Smooth muscle cell (in vitro differentiated cells): Measurements from ENCODE around the gene JARID2. TPM values are rescaled to one million over a fixed set of nuclear protein-coding genes. Genes with fewer than 3 reads are reported as not detected.

ENCODE experiments used
- DNase-seq: peaks from one replicate; lab custom pipeline; 2025; ENCODE audit not compliant: unreplicated experiment; lab: John Stamatoyannopoulos, UW
- H2AFZ ChIP-seq: fragments of 200-600 bp; sonication (generic); 2 replicates; pipeline ENCODE4 v1.6.0; 2016; ENCODE audit warnings: antibody characterized with exemption, low read depth, mild to moderate bottlenecking
- H3F3A ChIP-seq: fragments of 200-600 bp; sonication (generic); 2 replicates; pipeline ENCODE4 v1.6.0; 2017; ENCODE audit warnings: antibody characterized with exemption, low read depth
- H3K27ac ChIP-seq: fragments of 200-600 bp; sonication (generic); 2 replicates; pipeline ENCODE4 v1.5.1; 2016; ENCODE audit warnings: low read depth, mild to moderate bottlenecking
- H3K27me3 ChIP-seq: fragments of 200-600 bp; sonication (generic); 2 replicates; pipeline ENCODE4 v1.6.1; 2016; ENCODE audit warnings: low read depth, mild to moderate bottlenecking
- H3K36me3 ChIP-seq: fragments of 200-600 bp; sonication (generic); 2 replicates; pipeline ENCODE4 v1.5.1; 2016; ENCODE audit warnings: low read depth
- H3K4me1 ChIP-seq: fragments of 200-600 bp; sonication (generic); 2 replicates; pipeline ENCODE4 v1.5.1; 2016; ENCODE audit warnings: low read depth
- H3K4me2 ChIP-seq: fragments of 200-600 bp; sonication (generic); 2 replicates; pipeline ENCODE4 v1.6.0; 2016; ENCODE audit warnings: mild to moderate bottlenecking
- H3K4me3 ChIP-seq: fragments of 200-600 bp; sonication (generic); 2 replicates; pipeline ENCODE4 v1.5.1; 2016; ENCODE audit warnings: mild to moderate bottlenecking
- H3K79me2 ChIP-seq: fragments of 200-600 bp; sonication (generic); 2 replicates; pipeline ENCODE4 v1.6.0; 2016; ENCODE audit warnings: low read depth, mild to moderate bottlenecking
- H3K9ac ChIP-seq: fragments of 200-600 bp; sonication (generic); 2 replicates; pipeline ENCODE4 v1.6.0; 2016; ENCODE audit warnings: low read depth
- H3K9me3 ChIP-seq: fragments of 200-600 bp; sonication (generic); replicated peaks from 2 replicates; pipeline ENCODE4 v1.5.1; 2016; ENCODE audit warnings: low read depth
- H4K20me1 ChIP-seq: fragments of 200-600 bp; sonication (generic); 2 replicates; pipeline ENCODE4 v1.6.0; 2016; ENCODE audit warnings: low read depth
- WGBS: methylation state at CpG from one replicate; pipeline ENCODE4 v1.1.7; 2016; ENCODE audit warnings: low lambda C conversion rate; 5-methylcytosine and 5-hydroxymethylcytosine counted together
- polyA plus RNA-seq: library from polyadenylated mRNA; unstranded; fragments of >200 nt; fragmentation: Nextera tagmentation; extraction: Ambion mirVana; gene quantifications from 2 replicates; pipeline ENCODE4 v1.2.1, GENCODE V29; 2016
- total RNA-seq: library from RNA; depleted of rRNA; stranded (reverse); fragments of >200 nt; gene quantifications from 2 replicates; pipeline ENCODE4 v1.2.3, GENCODE V29; 2014
- TF ChIP-seq, protein P1 (sequence below): fragments of 200-600 bp; sonication (generic); IDR thresholded peaks from 2 replicates; pipeline ENCODE4 v1.5.1; 2017; ENCODE audit warnings: borderline replicate concordance, mild to moderate bottlenecking, antibody characterized with exemption; ENCODE audit not compliant: insufficient read depth, poor library complexity, severe bottlenecking

Gene JARID2
- total and polyA plus RNA-seq, 2 experiments from 2014 or later, result 5.2 to 10.2 TPM

DNA sequence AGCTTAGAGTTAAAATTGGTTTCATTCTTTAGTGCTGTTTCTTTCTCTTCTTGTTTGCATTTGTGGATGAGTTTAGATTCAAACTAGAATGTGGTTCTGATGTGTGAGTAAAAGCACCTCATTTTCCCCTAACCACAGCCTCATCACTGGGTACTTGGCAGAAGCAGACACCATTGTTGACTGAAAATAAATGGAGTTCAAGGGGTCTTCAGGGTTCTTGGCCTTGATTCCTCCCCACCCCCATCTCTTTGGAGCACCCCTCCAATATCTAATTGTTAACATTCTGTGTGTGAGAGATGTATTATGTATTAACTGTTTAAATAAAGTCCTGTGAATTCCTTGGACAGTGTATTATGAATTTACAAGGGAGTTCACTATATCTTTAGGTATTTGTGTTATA lies 59.6 kb downstream of the JARID2 start:
- Histone ChIP-seq H3K27me3 (no peaks in the 10 kb centered on the region), H3K27ac (no peak overlapping the region), H3K9ac (no peak overlapping the region), H3K79me2 (peaks cover 48% of the 10 kb centered on the region), H3K4me1 (peaks cover 45% of the 10 kb centered on the region), H3K36me3 (no peaks in the 10 kb centered on the region), H3F3A (peaks cover 12% of the 10 kb centered on the region), H3K4me2 (no peak overlapping the region), H3K4me3 (no peak overlapping the region), H2AFZ (no peak overlapping the region), H4K20me1 (peaks cover 100% of the 10 kb centered on the region), H3K9me3 (no peaks in the 10 kb centered on the region)
- no peak for DNase-seq
- TF ChIP-seq, protein P1, sequence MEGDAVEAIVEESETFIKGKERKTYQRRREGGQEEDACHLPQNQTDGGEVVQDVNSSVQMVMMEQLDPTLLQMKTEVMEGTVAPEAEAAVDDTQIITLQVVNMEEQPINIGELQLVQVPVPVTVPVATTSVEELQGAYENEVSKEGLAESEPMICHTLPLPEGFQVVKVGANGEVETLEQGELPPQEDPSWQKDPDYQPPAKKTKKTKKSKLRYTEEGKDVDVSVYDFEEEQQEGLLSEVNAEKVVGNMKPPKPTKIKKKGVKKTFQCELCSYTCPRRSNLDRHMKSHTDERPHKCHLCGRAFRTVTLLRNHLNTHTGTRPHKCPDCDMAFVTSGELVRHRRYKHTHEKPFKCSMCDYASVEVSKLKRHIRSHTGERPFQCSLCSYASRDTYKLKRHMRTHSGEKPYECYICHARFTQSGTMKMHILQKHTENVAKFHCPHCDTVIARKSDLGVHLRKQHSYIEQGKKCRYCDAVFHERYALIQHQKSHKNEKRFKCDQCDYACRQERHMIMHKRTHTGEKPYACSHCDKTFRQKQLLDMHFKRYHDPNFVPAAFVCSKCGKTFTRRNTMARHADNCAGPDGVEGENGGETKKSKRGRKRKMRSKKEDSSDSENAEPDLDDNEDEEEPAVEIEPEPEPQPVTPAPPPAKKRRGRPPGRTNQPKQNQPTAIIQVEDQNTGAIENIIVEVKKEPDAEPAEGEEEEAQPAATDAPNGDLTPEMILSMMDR, result no peak

DNA sequence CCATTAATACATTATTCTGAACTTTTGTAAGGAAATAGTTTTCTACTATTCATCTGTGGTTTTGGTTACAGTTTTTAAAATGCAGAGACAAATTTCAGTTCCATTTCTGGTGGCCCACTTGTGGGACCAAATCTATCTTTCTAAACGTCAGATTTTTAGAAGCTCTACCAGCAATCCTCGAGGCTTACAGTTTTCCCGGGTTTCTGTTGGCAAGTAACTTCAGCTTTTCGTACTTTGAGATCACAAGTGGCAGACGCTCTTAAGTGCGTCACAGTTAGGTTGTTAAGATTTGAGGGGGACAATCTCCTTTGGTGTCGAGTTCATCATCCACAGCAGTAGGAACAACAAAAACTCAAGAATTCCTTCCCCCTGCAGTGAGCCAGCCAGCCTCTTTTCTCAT lies 60.0 kb downstream of the JARID2 start:
- Histone ChIP-seq H4K20me1 (peaks cover 100% of the 10 kb centered on the region), H3K4me1 (peaks cover 45% of the 10 kb centered on the region), H3K9me3 (no peaks in the 10 kb centered on the region), H3K27me3 (no peaks in the 10 kb centered on the region), H3K4me3 (no peak overlapping the region), H3K4me2 (no peak overlapping the region), H3K79me2 (peaks cover 52% of the 10 kb centered on the region), H3K27ac (no peak overlapping the region), H3K9ac (no peak overlapping the region), H3F3A (peaks cover 12% of the 10 kb centered on the region), H2AFZ (no peak overlapping the region), H3K36me3 (no peaks in the 10 kb centered on the region)
- DNase-seq, result no peak
- 47% methylated on average over 7 of the region's 7 CpGs for WGBS
- TF ChIP-seq, protein P1, result no peak

DNA sequence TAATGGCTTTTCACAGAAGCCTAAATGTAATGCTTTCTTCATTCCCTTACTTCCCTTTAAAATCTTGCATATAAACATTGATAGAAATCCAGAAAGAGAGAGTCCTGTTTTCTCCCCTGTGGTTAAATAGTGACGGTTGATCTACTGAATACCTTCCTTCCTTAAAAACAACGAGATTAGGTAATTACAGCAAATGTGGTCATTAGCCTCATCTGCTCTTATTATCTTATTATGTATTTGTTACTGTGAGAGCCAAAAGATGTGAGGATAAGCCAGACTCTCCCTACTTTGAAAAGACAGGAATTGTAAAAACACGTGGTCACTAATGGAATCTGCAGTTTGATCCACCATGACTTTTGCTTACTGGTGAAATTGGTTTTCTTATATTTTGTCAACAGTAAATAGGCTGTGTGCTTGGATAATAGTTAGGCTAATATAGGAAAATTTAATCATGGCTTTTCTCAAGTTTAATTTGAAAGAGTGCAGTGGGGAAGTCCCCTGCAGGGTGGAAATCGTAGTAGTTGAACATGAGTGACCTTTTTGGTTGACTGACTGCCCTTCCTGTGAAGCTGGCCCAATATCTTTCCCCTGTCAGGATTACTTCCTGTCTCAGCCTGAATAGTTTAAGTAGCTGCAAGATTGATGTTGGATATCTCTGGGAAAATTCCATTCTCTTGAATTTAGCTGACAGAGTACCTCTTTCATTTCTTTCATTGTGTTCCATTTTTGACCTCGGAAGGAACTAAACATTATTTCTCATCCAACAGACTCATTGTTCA lies 62.8 kb downstream of the JARID2 start:
- Histone ChIP-seq H4K20me1 (peaks cover 100% of the 10 kb centered on the region), H2AFZ (no peak overlapping the region), H3K9me3 (no peaks in the 10 kb centered on the region), H3K36me3 (no peaks in the 10 kb centered on the region), H3K4me1 (peaks cover 44% of the 10 kb centered on the region), H3K9ac (no peak overlapping the region), H3K4me2 (peak overlapping the region; percentile 56), H3K27ac (peak overlapping the region; percentile 36), H3K27me3 (no peaks in the 10 kb centered on the region), H3F3A (peaks cover 7% of the 10 kb centered on the region), H3K4me3 (no peak overlapping the region), H3K79me2 (peaks cover 56% of the 10 kb centered on the region)
- WGBS, result 26% methylated on average over 5 of the region's 5 CpGs
- TF ChIP-seq, protein P1, result no peak
- no peak for DNase-seq
